Panc1 (cell line): ENCODE results near the gene PODNL1. TPM values are rescaled to one million over a fixed set of nuclear protein-coding genes. Genes with fewer than 3 reads are reported as not detected.

Experiments used
- ATAC-seq: fragments of 200-7000 bp; cut with Tn5 transposase; 2 replicates; pipeline ENCODE4 v1.9.1; 2020; ENCODE audit warnings: mild to moderate bottlenecking, moderate library complexity
- BruUV-seq: library from RNA; stranded (reverse); fragments of 400-500 nt; replicated peaks from 2 replicates; lab custom pipeline; 2021; lab: Mats Ljungman, UMichigan
- CTCF ChIA-PET: fragments of 300-600 bp; sonication (Branson Sonifier 250); formaldehyde crosslinking; loops from one replicate; lab custom pipeline; 2022; ENCODE audit warnings: antibody characterized with exemption; lab: Charles Lee
- POLR2A ChIA-PET: fragments of 300-600 bp; sonication (Branson Sonifier 250); formaldehyde crosslinking; loops from one replicate; lab custom pipeline; 2022; ENCODE audit warnings: antibody characterized with exemption; lab: Charles Lee
- DNase-seq: peaks from one replicate; pipeline ENCODE4 v3.0.0-alpha.2; 2010; ENCODE audit warnings: low read depth, low spot score
- H3K27ac ChIP-seq: 2 replicates; pipeline ENCODE4 v1.5.1; 2011; ENCODE audit warnings: mild to moderate bottlenecking, low read length, inconsistent platforms
- H3K27me3 ChIP-seq: fragments of 200-500 bp; sonication (Bioruptor generic); 2 replicates; pipeline ENCODE4 v1.6.0; 2014; ENCODE audit warnings: low read length, inconsistent platforms; ENCODE audit not compliant: control insufficient read depth, insufficient read depth
- H3K36me3 ChIP-seq: fragments of 200-500 bp; sonication (Bioruptor generic); 2 replicates; pipeline ENCODE4 v1.5.1; 2014; ENCODE audit warnings: inconsistent platforms, mild to moderate bottlenecking, low read length, moderate library complexity; ENCODE audit not compliant: control insufficient read depth, insufficient read depth
- H3K4me1 ChIP-seq: 2 replicates; pipeline ENCODE4 v1.5.1; 2011; ENCODE audit warnings: inconsistent platforms, mild to moderate bottlenecking, low read length, moderate library complexity; ENCODE audit not compliant: control insufficient read depth, insufficient read depth
- H3K4me3 ChIP-seq, 2 experiments: 2 replicates each; pipeline ENCODE4 v1.5.1; 2011 to 2012; ENCODE audit warnings: low read depth in 2 of 2, low read length in 2 of 2, mild to moderate bottlenecking in 2 of 2, inconsistent platforms in 1 of 2, moderate library complexity in 1 of 2
- H3K9me3 ChIP-seq: fragments of 200-500 bp; sonication (Bioruptor generic); 2 replicates; pipeline ENCODE4 v1.5.1; 2014; ENCODE audit warnings: low read depth, mild to moderate bottlenecking, inconsistent platforms, low read length, moderate library complexity; ENCODE audit not compliant: control insufficient read depth, insufficient read depth
- CTCF ChIP-seq: fragments of 450-650 bp; IDR thresholded peaks from 2 replicates; pipeline ENCODE4 v1.5.1; 2017; ENCODE audit warnings: mild to moderate bottlenecking
- POLR2AphosphoS5 ChIP-seq: IDR thresholded peaks from 2 replicates; pipeline ENCODE4 v1.6.1; 2012; ENCODE audit warnings: mild to moderate bottlenecking, low read depth, low read length, moderate library complexity
- SIN3A ChIP-seq: IDR thresholded peaks from 2 replicates; pipeline ENCODE4 v1.6.1; 2012; ENCODE audit warnings: low read depth, mild to moderate bottlenecking, low read length, moderate library complexity, borderline replicate concordance; ENCODE audit not compliant: insufficient read depth
- TCF7L2 ChIP-seq: IDR thresholded peaks from 2 replicates; pipeline ENCODE4 v1.6.1; 2011; ENCODE audit warnings: mild to moderate bottlenecking, low read depth, low read length, inconsistent platforms
- in situ Hi-C: cut with HindIII; loops from 2 replicates; pipeline ENCODE4 v1.10.0; 2016; ENCODE audit warnings: low sequenced_read_pairs, low pct_unique_long_range_greater_than_20kb
- intact Hi-C: fragments of 100-400 bp; cut with micrococcal nuclease; formaldehyde crosslinking; loops from one replicate; pipeline ENCODE4 v1.10.0; 2022; ENCODE audit not compliant: unreplicated experiment
- total RNA-seq: library from RNA; stranded (reverse); gene quantifications from one replicate; pipeline ENCODE4 v1.2.1, GENCODE V29; 2021; ENCODE audit not compliant: unreplicated experiment
- TF ChIP-seq, protein P1 (sequence below), 2 experiments: IDR thresholded peaks; 2 replicates each; pipeline ENCODE4 v1.6.1; 2011 to 2012; ENCODE audit warnings: low read depth in 2 of 2, control low read depth in 1 of 2, low read length in 1 of 2, mild to moderate bottlenecking in 1 of 2, moderate library complexity in 1 of 2; ENCODE audit not compliant: insufficient read depth in 1 of 2

The PODNL1 gene
- total RNA-seq, 1 experiment from 2014 or later: 1.4 TPM

DNA sequence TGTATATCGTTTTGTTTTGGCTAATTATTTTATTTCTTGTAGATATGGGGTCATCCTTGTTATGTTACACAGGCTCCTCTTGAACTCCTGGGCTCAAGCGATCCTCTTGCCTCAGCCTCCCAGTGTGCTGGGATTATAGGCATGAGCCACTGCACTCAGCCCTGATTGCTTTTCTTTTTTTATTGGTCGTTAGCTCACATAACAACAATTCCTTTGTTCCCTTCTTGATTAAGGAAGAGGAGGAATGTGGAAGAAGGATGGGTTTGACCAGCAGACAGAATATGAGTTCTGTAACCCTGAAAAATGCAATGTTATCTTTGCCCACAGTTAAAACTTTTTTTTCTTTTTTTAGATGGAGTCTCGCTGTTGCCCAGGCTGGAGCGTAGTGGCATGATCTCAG lies 43.7 kb downstream of the PODNL1 start:
- ATAC-seq: no peak
- no peak overlapping the region for H3K4me3 ChIP-seq
- no peaks in the 10 kb centered on the region for H3K27me3 ChIP-seq
- H3K36me3 ChIP-seq: no peaks in the 10 kb centered on the region
- no peaks in the 10 kb centered on the region for H3K4me1 ChIP-seq
- ChIA-PET CTCF (no interaction called here), POLR2A (no interaction called here)
- in situ Hi-C loops (no loop called here), intact Hi-C loops (no loop called here)
- no peaks in the 10 kb centered on the region for H3K9me3 ChIP-seq
- no peak overlapping the region for H3K27ac ChIP-seq
- DNase-seq: no peak
- BruUV-seq: no TSS peak
- TF ChIP-seq, protein P1, sequence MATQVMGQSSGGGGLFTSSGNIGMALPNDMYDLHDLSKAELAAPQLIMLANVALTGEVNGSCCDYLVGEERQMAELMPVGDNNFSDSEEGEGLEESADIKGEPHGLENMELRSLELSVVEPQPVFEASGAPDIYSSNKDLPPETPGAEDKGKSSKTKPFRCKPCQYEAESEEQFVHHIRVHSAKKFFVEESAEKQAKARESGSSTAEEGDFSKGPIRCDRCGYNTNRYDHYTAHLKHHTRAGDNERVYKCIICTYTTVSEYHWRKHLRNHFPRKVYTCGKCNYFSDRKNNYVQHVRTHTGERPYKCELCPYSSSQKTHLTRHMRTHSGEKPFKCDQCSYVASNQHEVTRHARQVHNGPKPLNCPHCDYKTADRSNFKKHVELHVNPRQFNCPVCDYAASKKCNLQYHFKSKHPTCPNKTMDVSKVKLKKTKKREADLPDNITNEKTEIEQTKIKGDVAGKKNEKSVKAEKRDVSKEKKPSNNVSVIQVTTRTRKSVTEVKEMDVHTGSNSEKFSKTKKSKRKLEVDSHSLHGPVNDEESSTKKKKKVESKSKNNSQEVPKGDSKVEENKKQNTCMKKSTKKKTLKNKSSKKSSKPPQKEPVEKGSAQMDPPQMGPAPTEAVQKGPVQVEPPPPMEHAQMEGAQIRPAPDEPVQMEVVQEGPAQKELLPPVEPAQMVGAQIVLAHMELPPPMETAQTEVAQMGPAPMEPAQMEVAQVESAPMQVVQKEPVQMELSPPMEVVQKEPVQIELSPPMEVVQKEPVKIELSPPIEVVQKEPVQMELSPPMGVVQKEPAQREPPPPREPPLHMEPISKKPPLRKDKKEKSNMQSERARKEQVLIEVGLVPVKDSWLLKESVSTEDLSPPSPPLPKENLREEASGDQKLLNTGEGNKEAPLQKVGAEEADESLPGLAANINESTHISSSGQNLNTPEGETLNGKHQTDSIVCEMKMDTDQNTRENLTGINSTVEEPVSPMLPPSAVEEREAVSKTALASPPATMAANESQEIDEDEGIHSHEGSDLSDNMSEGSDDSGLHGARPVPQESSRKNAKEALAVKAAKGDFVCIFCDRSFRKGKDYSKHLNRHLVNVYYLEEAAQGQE (IDR thresholded peaks at IDR 0.05; ENCODE audit: insufficient read depth in 1 of 2, low read depth in 2 of 2, low read length in 1 of 2): no peak
- TF ChIP-seq POLR2AphosphoS5: no peak
- TF ChIP-seq CTCF: no peak
- no peak for TF ChIP-seq SIN3A
- no peak for TF ChIP-seq TCF7L2

DNA sequence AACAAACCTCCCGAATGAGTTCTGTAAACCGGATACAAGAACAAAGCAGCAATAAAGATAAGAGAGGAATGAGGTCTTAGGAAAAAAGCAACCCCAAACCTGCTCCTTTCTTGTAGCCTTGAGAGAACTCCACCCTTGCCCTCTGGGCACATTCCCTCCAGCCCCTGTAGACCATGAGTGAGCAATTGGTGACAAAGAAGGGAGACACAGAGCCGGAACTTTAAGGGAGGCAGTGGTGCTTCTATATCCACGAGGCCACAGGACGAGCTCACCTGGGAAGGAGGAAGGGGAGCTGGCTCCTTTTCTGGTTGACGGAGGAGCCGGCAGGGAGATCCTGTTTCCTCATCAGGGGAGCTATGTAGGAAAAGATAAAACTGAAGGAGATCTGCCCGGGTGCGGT lies 45.3 kb downstream of the PODNL1 start:
- ChIA-PET CTCF (no interaction called here), POLR2A (interaction anchor here (0.7 kb wide), 1 partner anchor 89 kb away, joined by 3 read pairs; no protein-coding TSS in a partner anchor)
- in situ Hi-C loops (no loop called here), intact Hi-C loops (no loop called here)
- Histone ChIP-seq H3K9me3 (no peaks in the 10 kb centered on the region), H3K27ac (no peak overlapping the region), H3K4me1 (no peaks in the 10 kb centered on the region), H3K27me3 (no peaks in the 10 kb centered on the region), H3K36me3 (no peaks in the 10 kb centered on the region), H3K4me3 (no peak overlapping the region)
- no peak for ATAC-seq
- BruUV-seq: no TSS peak
- DNase-seq: no peak
- no peak for TF ChIP-seq CTCF
- TF ChIP-seq, protein P1 (IDR thresholded peaks at IDR 0.05; ENCODE audit: insufficient read depth in 1 of 2, low read depth in 2 of 2, low read length in 1 of 2): no peak
- TF ChIP-seq SIN3A: no peak
- TF ChIP-seq POLR2AphosphoS5: no peak
- no peak for TF ChIP-seq TCF7L2
